ENCODE results near the gene KLHL36. TPM values are rescaled to one million over a fixed set of nuclear protein-coding genes. Genes with fewer than 3 reads are reported as not detected.

KLHL36 gene
- total and polyA plus RNA-seq, 12 donors = 14.7 to 77.9 (median 55.3) TPM

DNA sequence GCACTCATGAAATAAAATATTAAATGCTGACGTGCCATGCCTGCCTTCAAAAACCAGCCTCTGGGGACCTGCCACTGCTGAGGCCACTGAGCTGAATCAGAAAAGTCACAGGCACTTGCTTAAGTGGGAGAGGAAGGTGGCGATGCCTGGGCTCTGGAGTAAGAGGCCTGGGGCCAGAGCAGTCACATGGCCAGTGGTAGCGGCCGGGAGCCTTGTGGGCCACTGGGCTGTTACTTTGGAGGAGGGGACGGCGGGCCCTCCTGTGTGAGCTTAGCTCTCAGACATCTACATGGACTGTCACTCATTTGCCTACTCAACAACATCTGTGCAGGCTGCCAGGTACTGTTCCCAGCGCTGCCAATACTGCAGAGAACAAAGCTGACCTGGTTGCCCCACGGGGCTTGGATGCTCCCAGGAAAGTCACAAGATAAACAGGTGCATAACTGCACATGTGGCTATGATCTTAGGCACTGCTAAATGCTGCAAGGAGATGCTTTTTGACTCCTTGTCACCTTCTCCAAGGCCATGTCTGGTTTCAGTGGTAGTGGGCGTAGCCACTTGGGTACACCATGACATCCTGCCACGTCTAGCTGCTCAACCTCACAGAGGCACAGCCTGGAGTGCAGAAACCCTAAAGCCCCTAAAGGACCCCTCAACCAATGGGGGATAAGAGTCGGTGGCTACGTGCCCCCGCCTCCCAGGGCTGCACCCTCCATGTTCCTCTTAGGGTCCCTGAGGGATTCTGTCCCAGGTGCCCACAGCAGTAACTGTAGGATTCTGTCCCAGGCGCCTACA is 42.0 kb upstream of the KLHL36 start:
- H3K36me3 ChIP-seq = peaks cover 0 to 20% (median 0%) of the 10 kb centered on the region in 9 donors
- 84 to 88% methylated on average over 14 of the region's 14 CpGs for WGBS, 2 donors
- intact Hi-C loops (cut with DNase I) = no loop called here
- DNase-seq (no peak), ATAC-seq (no peak)
- H3K27ac ChIP-seq = peak overlapping the region in 1 of 10 donors; percentile 93
- no peaks in the 10 kb centered on the region for H3K27me3 ChIP-seq
- no peak overlapping the region for H3K4me3 ChIP-seq
- peaks cover 0 to 13% (median 0%) of the 10 kb centered on the region in 11 donors for H3K9me3 ChIP-seq
- peaks cover 0 to 89% (median 3%) of the 10 kb centered on the region in 9 donors for H3K4me1 ChIP-seq
- TF ChIP-seq, protein P1, sequence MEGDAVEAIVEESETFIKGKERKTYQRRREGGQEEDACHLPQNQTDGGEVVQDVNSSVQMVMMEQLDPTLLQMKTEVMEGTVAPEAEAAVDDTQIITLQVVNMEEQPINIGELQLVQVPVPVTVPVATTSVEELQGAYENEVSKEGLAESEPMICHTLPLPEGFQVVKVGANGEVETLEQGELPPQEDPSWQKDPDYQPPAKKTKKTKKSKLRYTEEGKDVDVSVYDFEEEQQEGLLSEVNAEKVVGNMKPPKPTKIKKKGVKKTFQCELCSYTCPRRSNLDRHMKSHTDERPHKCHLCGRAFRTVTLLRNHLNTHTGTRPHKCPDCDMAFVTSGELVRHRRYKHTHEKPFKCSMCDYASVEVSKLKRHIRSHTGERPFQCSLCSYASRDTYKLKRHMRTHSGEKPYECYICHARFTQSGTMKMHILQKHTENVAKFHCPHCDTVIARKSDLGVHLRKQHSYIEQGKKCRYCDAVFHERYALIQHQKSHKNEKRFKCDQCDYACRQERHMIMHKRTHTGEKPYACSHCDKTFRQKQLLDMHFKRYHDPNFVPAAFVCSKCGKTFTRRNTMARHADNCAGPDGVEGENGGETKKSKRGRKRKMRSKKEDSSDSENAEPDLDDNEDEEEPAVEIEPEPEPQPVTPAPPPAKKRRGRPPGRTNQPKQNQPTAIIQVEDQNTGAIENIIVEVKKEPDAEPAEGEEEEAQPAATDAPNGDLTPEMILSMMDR (IDR thresholded peaks at IDR 0.05) = no peak

- ATAC-seq (no peak), DNase-seq (no peak)
- Histone ChIP-seq H3K27ac (peak overlapping the region in 2 of 10 donors; percentile 52 to 93), H3K4me1 (peaks cover 0 to 89% (median 6%) of the 10 kb centered on the region in 9 donors), H3K4me3 (peak overlapping the region in 1 of 10 donors; percentile 4), H3K9me3 (peaks cover 0 to 13% (median 0%) of the 10 kb centered on the region in 11 donors), H3K27me3 (peaks cover 0 to under 1% (median 0%) of the 10 kb centered on the region in 7 donors), H3K36me3 (peaks cover 0 to 28% (median 0%) of the 10 kb centered on the region in 9 donors)
- TF ChIP-seq, protein P1 (IDR thresholded peaks at IDR 0.05) = no peak
- intact Hi-C loops (cut with DNase I) = no loop called here
- 96 to 98% methylated on average over 13 of the region's 13 CpGs for WGBS, 2 donors
These were observed 41.2 kb upstream of the KLHL36 start for GRCh38 chr16:84607061-84607460.

DNA sequence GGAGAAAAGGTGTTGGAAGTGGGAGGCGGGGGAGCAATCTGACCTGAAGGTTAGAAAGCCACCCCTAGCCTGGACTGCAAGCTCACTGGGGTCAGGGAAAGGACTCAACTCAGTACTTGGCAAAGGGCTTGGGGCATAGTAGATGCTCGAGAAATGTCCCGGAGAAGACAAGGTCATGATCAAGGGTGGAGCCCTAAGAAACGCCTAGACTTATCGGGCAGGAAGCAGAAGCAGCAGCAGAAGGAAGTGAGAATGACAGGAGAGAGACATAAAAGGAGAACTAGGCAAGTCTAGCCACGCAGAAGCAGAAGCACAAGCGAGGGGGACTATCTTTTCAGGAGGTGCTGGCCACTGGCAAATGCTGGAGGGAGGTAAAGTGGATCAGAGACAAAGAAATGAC is 40.6 kb upstream of the KLHL36 start:
- DNase-seq = no peak
- peak in 5 of 8 donors; percentile 11 to 47 (median 39) for ATAC-seq
- intact Hi-C loops (cut with DNase I) = no loop called here
- H3K27me3 ChIP-seq = peaks cover 0 to 5% (median 0%) of the 10 kb centered on the region in 7 donors
- TF ChIP-seq, protein P1 (IDR thresholded peaks at IDR 0.05) = no peak
- WGBS, 2 donors = 72 to 82% methylated on average over 7 of the region's 7 CpGs
- H3K27ac ChIP-seq = peak overlapping the region in 2 of 10 donors; percentile 52 to 93
- H3K9me3 ChIP-seq = peaks cover 0 to 13% (median 0%) of the 10 kb centered on the region in 11 donors
- peaks cover 0 to 89% (median 6%) of the 10 kb centered on the region in 9 donors for H3K4me1 ChIP-seq
- H3K4me3 ChIP-seq = peak overlapping the region in 1 of 10 donors; percentile 4
- H3K36me3 ChIP-seq = peaks cover 0 to 34% (median 0%) of the 10 kb centered on the region in 9 donors

DNA sequence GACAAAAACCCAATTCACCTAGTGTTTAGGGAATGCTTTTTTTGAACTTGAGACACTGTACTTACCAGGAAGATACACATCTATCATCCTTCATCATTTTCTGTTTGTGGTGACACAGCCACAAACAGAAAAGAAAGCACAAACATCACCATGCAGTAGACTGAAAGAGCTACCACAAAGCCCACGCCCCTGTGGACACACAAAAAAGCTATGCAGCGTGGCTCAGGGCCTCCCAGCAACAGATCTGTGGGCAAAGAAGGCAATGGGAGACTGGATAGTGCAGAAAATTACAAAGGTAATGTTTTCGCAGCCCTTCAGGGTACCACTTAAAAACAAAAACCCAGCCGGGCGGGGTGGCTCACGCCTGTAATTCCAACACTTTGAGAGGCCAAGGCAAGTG is 40.0 kb upstream of the KLHL36 start:
- intact Hi-C loops (cut with DNase I) = no loop called here
- no peak overlapping the region for H3K4me3 ChIP-seq
- ATAC-seq = no peak

More for the DNA sequence above, 40.0 kb upstream of the KLHL36 start:
- Histone ChIP-seq H3K9me3 (peaks cover 0 to 13% (median 0%) of the 10 kb centered on the region in 11 donors), H3K36me3 (peaks cover 0 to 40% (median 0%) of the 10 kb centered on the region in 9 donors), H3K27me3 (peaks cover 0 to 7% (median 0%) of the 10 kb centered on the region in 7 donors), H3K4me1 (peaks cover 0 to 89% (median 6%) of the 10 kb centered on the region in 9 donors), H3K27ac (peak overlapping the region in 1 of 10 donors; percentile 93)
- 90 to 91% methylated on average over 6 of the region's 6 CpGs for WGBS, 2 donors
- TF ChIP-seq, protein P1 (IDR thresholded peaks at IDR 0.05) = no peak
- no peak for DNase-seq
